Measurements from ENCODE around the gene TPBGL. TPM values are rescaled to one million over a fixed set of nuclear protein-coding genes. Genes with fewer than 3 reads are reported as not detected.

The TPBGL gene
- total and polyA plus RNA-seq, 2 donors (not counting 1 experiment from before 2014, with no cell fraction given) = not detected

GRCh38 chr11:75246006-75246670, 5.6 kb downstream of the TPBGL start:
- Histone ChIP-seq H3K4me1 (ENCODE audit: control insufficient read depth, extremely low read depth, insufficient read depth, low read length) (no peaks in the 10 kb centered on the region), H3K79me2 (ENCODE audit: control insufficient read depth, insufficient read depth, low read length) (no peaks in the 10 kb centered on the region), H3K4me3 (replicated peaks in 1 of 4; ENCODE audit: control extremely low read depth in 1 of 4, insufficient read depth in 1 of 4, low read depth in 3 of 4, low read length in 4 of 4) (no peak overlapping the region), H3K4me2 (ENCODE audit: extremely low read depth, insufficient read depth, low read length) (no peak overlapping the region), H4K20me1 (ENCODE audit: control insufficient read depth, extremely low read depth, insufficient read depth, low read length) (no peaks in the 10 kb centered on the region), H3K9me3 (ENCODE audit: control insufficient read depth, insufficient read depth, low read depth, low read length) (no peaks in the 10 kb centered on the region), H3K36me3 (ENCODE audit: control insufficient read depth, insufficient read depth, low read length) (no peaks in the 10 kb centered on the region), H2AFZ (ENCODE audit: low read length) (no peak overlapping the region), H3K27me3 (ENCODE audit: control insufficient read depth, insufficient read depth, low read length) (peaks cover 20% of the 10 kb centered on the region), H3K9ac (ENCODE audit: insufficient read depth, low read length) (no peak overlapping the region), H3K27ac (ENCODE audit: insufficient read depth, low read length) (no peak overlapping the region)
- DNase-seq (ENCODE audit: low read depth in 2 of 2) = no peak
- TF ChIP-seq EZH2 (IDR thresholded peaks at IDR 0.05; ENCODE audit: low read length, missing control alignments) (no peak), CTCF (conservative IDR thresholded peaks at IDR 0.05 in 1 of 2, IDR thresholded peaks at IDR 0.05 in 1 of 2; ENCODE audit: low read depth in 1 of 2, low read length in 2 of 2) (no peak)

GRCh38 chr11:75246671-75247350, 6.2 kb downstream of the TPBGL start:
- H3K4me2 ChIP-seq (ENCODE audit: extremely low read depth, insufficient read depth, low read length) = no peak overlapping the region
- H3K27ac ChIP-seq (ENCODE audit: insufficient read depth, low read length) = no peak overlapping the region
- TF ChIP-seq EZH2 (IDR thresholded peaks at IDR 0.05; ENCODE audit: low read length, missing control alignments) (no peak), CTCF (conservative IDR thresholded peaks at IDR 0.05 in 1 of 2, IDR thresholded peaks at IDR 0.05 in 1 of 2; ENCODE audit: low read depth in 1 of 2, low read length in 2 of 2) (no peak)
- no peak overlapping the region for H3K9ac ChIP-seq (ENCODE audit: insufficient read depth, low read length)
- H3K36me3 ChIP-seq (ENCODE audit: control insufficient read depth, insufficient read depth, low read length) = no peaks in the 10 kb centered on the region
- H2AFZ ChIP-seq (ENCODE audit: low read length) = no peak overlapping the region
- no peaks in the 10 kb centered on the region for H3K79me2 ChIP-seq (ENCODE audit: control insufficient read depth, insufficient read depth, low read length)
- H4K20me1 ChIP-seq (ENCODE audit: control insufficient read depth, extremely low read depth, insufficient read depth, low read length) = no peaks in the 10 kb centered on the region
- H3K4me3 ChIP-seq (replicated peaks in 1 of 4; ENCODE audit: control extremely low read depth in 1 of 4, insufficient read depth in 1 of 4, low read depth in 3 of 4, low read length in 4 of 4) = no peak overlapping the region
- H3K27me3 ChIP-seq (ENCODE audit: control insufficient read depth, insufficient read depth, low read length) = peaks cover 20% of the 10 kb centered on the region
- DNase-seq (ENCODE audit: low read depth in 2 of 2) = no peak
- H3K9me3 ChIP-seq (ENCODE audit: control insufficient read depth, insufficient read depth, low read depth, low read length) = no peaks in the 10 kb centered on the region
- H3K4me1 ChIP-seq (ENCODE audit: control insufficient read depth, extremely low read depth, insufficient read depth, low read length) = no peaks in the 10 kb centered on the region

GRCh38 chr11:75248924-75249256, 8.3 kb downstream of the TPBGL start:
- Histone ChIP-seq H3K4me2 (ENCODE audit: extremely low read depth, insufficient read depth, low read length) (no peak overlapping the region), H3K79me2 (ENCODE audit: control insufficient read depth, insufficient read depth, low read length) (no peaks in the 10 kb centered on the region), H3K9ac (ENCODE audit: insufficient read depth, low read length) (no peak overlapping the region), H3K9me3 (ENCODE audit: control insufficient read depth, insufficient read depth, low read depth, low read length) (no peaks in the 10 kb centered on the region), H3K4me1 (ENCODE audit: control insufficient read depth, extremely low read depth, insufficient read depth, low read length) (no peaks in the 10 kb centered on the region), H3K4me3 (replicated peaks in 1 of 4; ENCODE audit: control extremely low read depth in 1 of 4, insufficient read depth in 1 of 4, low read depth in 3 of 4, low read length in 4 of 4) (no peak overlapping the region), H2AFZ (ENCODE audit: low read length) (no peak overlapping the region), H4K20me1 (ENCODE audit: control insufficient read depth, extremely low read depth, insufficient read depth, low read length) (no peaks in the 10 kb centered on the region), H3K27ac (ENCODE audit: insufficient read depth, low read length) (no peak overlapping the region), H3K27me3 (ENCODE audit: control insufficient read depth, insufficient read depth, low read length) (peaks cover 11% of the 10 kb centered on the region), H3K36me3 (ENCODE audit: control insufficient read depth, insufficient read depth, low read length) (no peaks in the 10 kb centered on the region)
- no peak for TF ChIP-seq CTCF (conservative IDR thresholded peaks at IDR 0.05 in 1 of 2, IDR thresholded peaks at IDR 0.05 in 1 of 2; ENCODE audit: low read depth in 1 of 2, low read length in 2 of 2)
- no peak for TF ChIP-seq EZH2 (IDR thresholded peaks at IDR 0.05; ENCODE audit: low read length, missing control alignments)
- no peak for DNase-seq (ENCODE audit: low read depth in 2 of 2)
